ENCODE results near the gene TNS3.
"Not testable (repeated sequence)": the region's sequence is repeated elsewhere in the genome, so short reads cannot be mapped to it uniquely, and the experiment has no call there.

The TNS3 gene

GRCh38 chr7:47611045-47611511 lies 29.2 kb upstream of the TNS3 start:
- Histone ChIP-seq H3K4me3 (ENCODE audit: low read length) (no peak overlapping the region), H3K27me3 (ENCODE audit: insufficient read depth, low read length) (no peaks in the 10 kb centered on the region), H2AFZ (ENCODE audit: low read depth, low read length) (no peak overlapping the region), H3K4me1 (ENCODE audit: insufficient read depth, low read length) (no peaks in the 10 kb centered on the region), H3K36me3 (ENCODE audit: insufficient read depth, low read length) (no peaks in the 10 kb centered on the region), H3K9me3 (ENCODE audit: low read length) (no peaks in the 10 kb centered on the region)

DNA sequence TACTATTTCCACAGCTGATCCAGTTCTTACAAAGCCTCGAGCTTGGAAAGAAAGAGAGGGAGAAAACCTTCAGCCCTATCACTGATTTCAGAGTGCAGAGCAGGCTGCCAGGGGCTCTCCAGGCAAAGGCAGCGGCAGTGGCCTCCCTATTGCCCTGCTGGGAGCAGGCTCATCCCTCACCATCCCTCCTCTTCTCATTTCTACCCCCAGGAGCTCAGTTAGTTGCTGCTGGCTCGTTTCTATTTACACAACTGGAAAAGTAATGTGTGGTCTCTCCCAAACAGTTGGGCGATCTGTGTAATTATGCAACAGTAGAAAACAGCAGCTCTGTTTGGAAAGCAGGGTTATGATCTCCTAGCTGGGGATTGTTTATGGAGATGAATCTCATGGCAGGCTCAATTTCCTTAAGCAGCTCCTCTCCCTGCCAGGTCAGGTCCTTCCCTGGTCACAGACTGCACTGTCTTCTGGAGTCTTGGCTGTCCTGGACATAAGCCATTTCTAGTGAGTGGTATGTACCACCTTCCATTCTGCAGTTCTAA lies 28.7 kb upstream of the TNS3 start:
- no peak overlapping the region for H3K4me3 ChIP-seq (ENCODE audit: low read length)

DNA sequence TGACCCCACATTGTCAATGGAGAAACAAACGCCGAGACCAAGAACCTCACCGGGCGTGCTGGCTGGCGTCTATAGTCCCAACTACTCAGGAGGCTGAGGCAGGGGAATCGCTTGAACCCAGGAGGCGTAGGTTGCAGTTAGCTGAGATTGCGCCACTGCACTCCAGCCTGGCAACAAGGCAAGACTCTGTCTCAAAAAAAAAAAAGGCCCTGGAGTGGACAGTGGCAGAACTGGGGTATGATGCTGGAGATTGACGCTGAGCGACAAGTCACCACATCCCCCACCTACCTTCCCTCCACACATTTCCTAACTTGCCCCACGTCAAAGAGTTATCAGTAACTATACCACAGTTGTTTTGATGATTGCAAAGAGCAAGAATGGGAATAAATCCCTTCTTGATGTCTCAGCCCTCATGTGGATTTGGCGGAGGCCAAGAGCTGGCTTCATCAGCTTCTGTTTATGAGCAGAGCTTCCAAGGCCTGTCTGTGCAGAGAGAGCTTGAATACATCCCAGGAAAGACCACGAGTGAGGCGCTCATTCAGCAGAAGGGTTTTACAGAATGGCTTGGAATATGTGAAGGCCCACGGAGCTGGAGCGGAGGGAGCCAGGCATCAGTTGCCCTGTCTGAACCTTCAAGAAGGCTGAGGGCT lies 28.0 kb upstream of the TNS3 start:
- Histone ChIP-seq H3K36me3 (ENCODE audit: insufficient read depth, low read length) (no peaks in the 10 kb centered on the region), H3K4me3 (ENCODE audit: low read length) (no peak overlapping the region), H2AFZ (ENCODE audit: low read depth, low read length) (no peak overlapping the region), H3K27me3 (ENCODE audit: insufficient read depth, low read length) (no peaks in the 10 kb centered on the region), H3K4me1 (ENCODE audit: insufficient read depth, low read length) (no peaks in the 10 kb centered on the region), H3K9me3 (ENCODE audit: low read length) (no peaks in the 10 kb centered on the region)

More for the DNA sequence above, 28.7 kb upstream of the TNS3 start:
- no peaks in the 10 kb centered on the region for H3K27me3 ChIP-seq (ENCODE audit: insufficient read depth, low read length)
- no peak overlapping the region for H2AFZ ChIP-seq (ENCODE audit: low read depth, low read length)
- H3K4me1 ChIP-seq (ENCODE audit: insufficient read depth, low read length), result no peaks in the 10 kb centered on the region
- H3K36me3 ChIP-seq (ENCODE audit: insufficient read depth, low read length), result no peaks in the 10 kb centered on the region
- no peaks in the 10 kb centered on the region for H3K9me3 ChIP-seq (ENCODE audit: low read length)

DNA sequence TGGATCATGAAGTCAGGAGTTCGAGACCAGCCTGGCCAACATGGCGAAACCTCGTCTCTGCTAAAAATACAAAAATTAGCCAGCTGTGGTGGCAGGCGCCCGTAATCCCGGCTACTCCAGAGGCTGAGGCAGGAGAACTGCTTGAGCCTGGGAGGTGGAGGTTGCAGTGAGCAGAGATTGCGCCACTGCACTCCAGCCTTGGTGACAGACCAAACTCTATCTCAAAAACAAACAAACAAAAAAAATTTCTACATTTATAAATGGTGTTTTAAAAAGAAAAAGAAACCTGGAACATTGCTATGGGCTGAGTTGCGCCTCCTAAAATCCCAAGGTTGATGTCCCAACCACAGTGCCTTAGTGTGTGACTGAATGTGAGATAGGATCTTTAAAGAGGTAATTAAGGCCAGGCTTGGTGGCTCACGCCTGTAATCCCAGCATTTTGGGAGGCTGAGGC lies 24.7 kb upstream of the TNS3 start:
- not testable (repeated sequence) for H3K36me3 ChIP-seq (ENCODE audit: insufficient read depth, low read length)

DNA sequence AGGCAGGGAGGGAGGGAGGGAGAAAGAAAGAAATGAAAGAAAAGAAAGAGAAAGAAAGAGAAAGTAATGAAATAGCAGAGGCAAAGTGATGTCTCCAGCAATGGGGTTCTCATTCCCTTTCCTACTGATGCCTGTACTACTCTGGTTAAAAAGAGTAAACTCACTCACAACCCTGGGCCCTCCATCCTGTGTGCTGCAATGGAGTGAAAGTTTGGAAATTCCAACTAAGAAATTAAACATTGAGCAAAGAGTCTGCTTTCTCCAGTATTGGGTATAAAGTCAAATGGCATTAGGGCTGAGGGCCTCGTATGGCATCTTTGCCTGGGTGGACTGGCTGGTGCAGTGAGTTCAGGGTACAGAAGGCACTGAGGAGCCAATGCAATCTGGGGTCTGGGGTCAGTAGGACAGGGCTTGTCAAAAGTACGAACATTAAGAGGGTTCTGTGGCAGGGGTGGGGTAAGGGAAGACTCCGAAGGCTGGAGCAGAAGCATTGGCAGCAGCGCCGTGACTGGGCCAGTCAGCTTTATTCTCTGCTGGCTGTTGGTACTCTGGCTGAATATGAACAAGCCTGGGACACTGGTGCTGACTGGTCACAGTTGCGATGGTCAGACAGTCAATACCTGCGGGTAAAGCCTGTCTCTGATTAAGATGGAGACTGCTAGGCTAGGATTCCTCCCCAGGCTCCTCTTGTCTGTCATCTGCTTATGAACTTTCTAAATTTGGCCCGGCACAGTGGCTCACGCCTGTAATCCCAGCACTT lies 24.1 kb upstream of the TNS3 start:
- Histone ChIP-seq H2AFZ (ENCODE audit: low read depth, low read length) (no peak overlapping the region), H3K4me1 (ENCODE audit: insufficient read depth, low read length) (no peaks in the 10 kb centered on the region), H3K27me3 (ENCODE audit: insufficient read depth, low read length) (no peaks in the 10 kb centered on the region), H3K36me3 (ENCODE audit: insufficient read depth, low read length) (no peaks in the 10 kb centered on the region), H3K9me3 (ENCODE audit: low read length) (no peaks in the 10 kb centered on the region), H3K4me3 (ENCODE audit: low read length) (no peak overlapping the region)

More for the DNA sequence above, 24.7 kb upstream of the TNS3 start:
- not testable (repeated sequence) for H2AFZ ChIP-seq (ENCODE audit: low read depth, low read length); H3K4me1 ChIP-seq (ENCODE audit: insufficient read depth, low read length); H3K4me3 ChIP-seq (ENCODE audit: low read length); H3K9me3 ChIP-seq (ENCODE audit: low read length); H3K27me3 ChIP-seq (ENCODE audit: insufficient read depth, low read length)

DNA sequence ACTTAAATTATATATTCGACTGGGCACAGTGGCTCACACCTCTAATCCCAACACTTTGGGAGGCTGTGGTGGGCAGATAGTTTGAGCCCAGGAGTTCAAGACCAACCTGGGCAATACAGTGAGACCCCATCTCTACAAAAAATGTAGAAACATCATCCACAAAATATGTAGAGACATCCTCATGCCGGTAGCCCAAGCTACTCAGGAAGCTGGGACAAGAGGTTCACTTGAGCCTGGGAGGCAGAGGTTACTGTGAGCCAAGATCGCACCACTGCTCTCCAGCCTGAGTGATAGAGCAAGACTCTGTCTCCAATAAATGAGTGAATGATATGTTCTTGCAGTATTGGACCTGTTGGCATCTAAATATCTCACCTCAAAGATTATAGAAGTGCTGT lies 22.6 kb upstream of the TNS3 start:
- no peaks in the 10 kb centered on the region for H3K27me3 ChIP-seq (ENCODE audit: insufficient read depth, low read length)
- no peak overlapping the region for H3K4me3 ChIP-seq (ENCODE audit: low read length)
- H3K9me3 ChIP-seq (ENCODE audit: low read length), result no peaks in the 10 kb centered on the region
- H3K4me1 ChIP-seq (ENCODE audit: insufficient read depth, low read length), result peaks cover 2% of the 10 kb centered on the region
- H2AFZ ChIP-seq (ENCODE audit: low read depth, low read length), result no peak overlapping the region
- H3K36me3 ChIP-seq (ENCODE audit: insufficient read depth, low read length), result no peaks in the 10 kb centered on the region

DNA sequence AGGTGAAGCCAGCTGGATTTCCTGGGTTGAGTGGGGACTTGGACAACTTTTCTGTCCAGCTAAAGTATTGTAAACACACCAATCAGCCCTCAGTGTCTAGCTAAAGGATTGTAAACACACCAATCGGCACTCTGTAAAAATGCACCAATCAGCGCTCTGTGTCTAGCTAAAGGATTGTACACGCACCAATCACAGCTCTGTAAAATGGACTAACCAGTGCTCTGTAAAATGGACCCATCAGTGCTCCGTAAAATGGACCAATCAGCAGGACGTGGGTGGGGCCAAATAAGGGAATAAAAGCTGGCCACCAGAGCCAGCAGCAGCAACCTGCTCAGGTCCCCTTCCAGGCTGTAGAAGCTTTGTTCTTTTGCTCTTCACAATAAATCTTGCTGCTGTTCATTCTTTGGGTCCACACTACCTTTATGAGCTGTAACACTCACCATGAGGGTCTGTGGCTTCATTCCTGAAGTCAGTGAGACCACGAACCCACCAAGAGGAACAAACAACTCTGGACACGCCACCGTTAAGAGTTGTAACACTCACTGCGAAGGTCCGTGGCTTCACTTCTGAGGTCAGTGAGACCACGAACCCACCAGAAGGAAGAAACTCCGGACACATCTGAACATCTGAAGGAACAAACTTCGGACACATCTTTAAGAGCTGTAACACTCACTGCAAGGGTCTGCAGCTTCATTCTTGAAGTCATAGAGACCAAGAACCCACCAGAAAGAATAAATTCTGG lies 21.8 kb upstream of the TNS3 start:
- not testable (repeated sequence) for H3K4me1 ChIP-seq (ENCODE audit: insufficient read depth, low read length); H3K27me3 ChIP-seq (ENCODE audit: insufficient read depth, low read length); H2AFZ ChIP-seq (ENCODE audit: low read depth, low read length); H3K4me3 ChIP-seq (ENCODE audit: low read length); H3K36me3 ChIP-seq (ENCODE audit: insufficient read depth, low read length); H3K9me3 ChIP-seq (ENCODE audit: low read length)

DNA sequence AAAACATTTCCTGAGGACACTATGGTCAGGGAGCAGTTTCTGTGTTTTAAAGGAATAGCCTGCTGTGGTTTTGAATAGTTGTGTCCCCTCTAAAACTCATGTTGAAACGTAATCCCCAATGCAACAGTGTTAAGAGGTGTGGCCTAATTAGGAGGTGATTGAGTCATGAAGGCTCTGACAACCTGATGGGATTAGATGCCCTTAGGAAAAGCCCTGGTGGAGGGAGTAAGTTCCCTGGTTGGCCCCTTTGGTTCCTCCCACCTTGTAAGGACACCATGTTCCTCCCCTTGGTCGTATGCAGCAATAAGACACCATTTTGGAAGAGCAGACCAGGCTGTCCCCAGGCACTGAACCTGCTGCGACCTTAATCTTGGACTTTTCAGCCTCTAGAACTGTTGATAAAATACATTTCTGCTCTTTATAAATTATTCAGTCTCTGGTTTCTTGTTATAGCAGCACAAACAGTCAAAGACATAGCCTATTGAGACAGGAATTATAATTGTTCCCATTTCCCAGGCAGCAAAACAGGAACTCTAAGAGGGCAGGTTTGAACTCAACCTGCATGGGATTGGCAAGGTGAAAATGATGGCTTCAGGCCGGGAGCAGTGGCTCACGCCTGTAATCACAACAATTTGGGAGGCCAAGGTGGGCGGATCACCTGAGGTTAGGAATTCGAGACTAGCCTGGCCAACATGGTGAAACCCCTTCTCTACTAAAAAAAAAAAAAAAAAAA lies 20.5 kb upstream of the TNS3 start:
- H3K4me1 ChIP-seq (ENCODE audit: insufficient read depth, low read length), result peaks cover 2% of the 10 kb centered on the region
- no peaks in the 10 kb centered on the region for H3K36me3 ChIP-seq (ENCODE audit: insufficient read depth, low read length)
- peaks cover 5% of the 10 kb centered on the region for H3K9me3 ChIP-seq (ENCODE audit: low read length)
- H2AFZ ChIP-seq (ENCODE audit: low read depth, low read length), result no peak overlapping the region
- no peaks in the 10 kb centered on the region for H3K27me3 ChIP-seq (ENCODE audit: insufficient read depth, low read length)
- H3K4me3 ChIP-seq (ENCODE audit: low read length), result no peak overlapping the region

- H3K4me3 ChIP-seq (ENCODE audit: low read length), result no peak overlapping the region
- H3K36me3 ChIP-seq (ENCODE audit: insufficient read depth, low read length), result no peaks in the 10 kb centered on the region
- no peaks in the 10 kb centered on the region for H3K27me3 ChIP-seq (ENCODE audit: insufficient read depth, low read length)
- H3K9me3 ChIP-seq (ENCODE audit: low read length), result peaks cover 7% of the 10 kb centered on the region
- peaks cover 2% of the 10 kb centered on the region for H3K4me1 ChIP-seq (ENCODE audit: insufficient read depth, low read length)
- H2AFZ ChIP-seq (ENCODE audit: low read depth, low read length), result no peak overlapping the region
Measured at GRCh38 chr7:47601881-47602249, 20.0 kb upstream of the TNS3 start.

DNA sequence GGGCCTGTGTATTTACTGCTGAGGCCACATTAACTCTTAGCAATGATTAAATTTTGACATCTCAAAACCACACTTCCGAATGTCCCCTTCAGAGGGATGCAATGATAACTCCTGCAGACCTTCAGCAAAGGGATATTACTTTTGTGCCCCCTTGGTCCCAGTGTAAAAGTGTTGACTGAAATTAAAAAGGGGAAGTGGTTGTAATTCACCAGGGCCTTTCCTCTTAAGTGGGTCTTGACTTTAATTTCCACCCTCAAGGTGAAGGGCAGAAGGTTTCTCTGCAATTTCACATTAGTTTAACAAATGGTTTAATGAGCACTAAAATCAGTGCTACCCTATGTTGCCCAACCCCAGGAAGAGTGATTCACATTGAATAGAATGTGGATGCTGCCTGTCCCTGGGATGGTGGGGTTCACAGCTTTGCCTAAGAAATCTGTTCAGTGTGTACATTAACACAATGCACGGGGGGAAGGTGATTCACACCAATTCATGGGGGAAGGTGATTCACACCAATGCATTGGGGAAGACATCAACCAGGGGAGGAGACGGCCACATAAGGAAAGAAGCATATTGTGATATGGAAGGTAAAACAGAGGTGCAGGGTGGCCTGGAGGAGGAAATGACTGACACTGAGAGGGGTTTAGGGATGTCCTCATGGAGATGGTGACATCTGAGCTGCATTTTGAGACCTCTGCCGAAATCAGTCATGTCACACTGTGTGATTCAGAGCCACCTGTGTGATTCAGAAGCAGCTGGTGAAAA lies 19.4 kb upstream of the TNS3 start:
- Histone ChIP-seq H3K4me3 (ENCODE audit: low read length) (no peak overlapping the region), H3K36me3 (ENCODE audit: insufficient read depth, low read length) (no peaks in the 10 kb centered on the region), H2AFZ (ENCODE audit: low read depth, low read length) (no peak overlapping the region), H3K4me1 (ENCODE audit: insufficient read depth, low read length) (peaks cover 2% of the 10 kb centered on the region), H3K27me3 (ENCODE audit: insufficient read depth, low read length) (no peaks in the 10 kb centered on the region), H3K9me3 (ENCODE audit: low read length) (peaks cover 7% of the 10 kb centered on the region)

- no peak overlapping the region for H3K4me3 ChIP-seq (ENCODE audit: low read length)
- peaks cover 7% of the 10 kb centered on the region for H3K9me3 ChIP-seq (ENCODE audit: low read length)
- no peak overlapping the region for H2AFZ ChIP-seq (ENCODE audit: low read depth, low read length)
- no peaks in the 10 kb centered on the region for H3K27me3 ChIP-seq (ENCODE audit: insufficient read depth, low read length)
- peaks cover 2% of the 10 kb centered on the region for H3K4me1 ChIP-seq (ENCODE audit: insufficient read depth, low read length)
- H3K36me3 ChIP-seq (ENCODE audit: insufficient read depth, low read length), result no peaks in the 10 kb centered on the region
Measured at GRCh38 chr7:47600199-47601118, 18.5 kb upstream of the TNS3 start.
